DOHH2 (cell line): ENCODE measurements around the gene KDR.

ENCODE experiments used
- H3F3A ChIP-seq: fragments of 200-600 bp; sonication (generic), shearing (Covaris generic); 2 replicates; pipeline ENCODE4 v1.6.0; 2016; ENCODE audit warnings: antibody characterized with exemption, mild to moderate bottlenecking; ENCODE audit not compliant: control insufficient read depth, insufficient read depth
- H3K27ac ChIP-seq: fragments of 200-600 bp; sonication (generic); 2 replicates; pipeline ENCODE4 v1.5.1; 2014; ENCODE audit warnings: low read depth, mild to moderate bottlenecking, low read length, moderate library complexity
- H3K27me3 ChIP-seq: fragments of 200-600 bp; sonication (generic); 2 replicates; pipeline ENCODE4 v1.6.1; 2014; ENCODE audit warnings: mild to moderate bottlenecking, low read length, mixed read lengths; ENCODE audit not compliant: control insufficient read depth
- H3K36me3 ChIP-seq: fragments of 200-600 bp; sonication (generic); 2 replicates; pipeline ENCODE4 v1.6.1; 2014; ENCODE audit warnings: mild to moderate bottlenecking, low read length, moderate library complexity, mixed read lengths; ENCODE audit not compliant: control insufficient read depth
- H3K4me1 ChIP-seq: fragments of 200-600 bp; sonication (generic); 2 replicates; pipeline ENCODE4 v1.6.1; 2014; ENCODE audit warnings: mild to moderate bottlenecking, low read length, mixed read lengths; ENCODE audit not compliant: control insufficient read depth
- H3K4me2 ChIP-seq: fragments of 200-600 bp; sonication (generic); 2 replicates; pipeline ENCODE4 v1.6.0; 2014; ENCODE audit warnings: mild to moderate bottlenecking, low read length, moderate library complexity
- H3K4me3 ChIP-seq: fragments of 200-600 bp; sonication (generic); 2 replicates; pipeline ENCODE4 v1.5.1; 2014; ENCODE audit warnings: mild to moderate bottlenecking, low read length, mixed read lengths
- H3K79me2 ChIP-seq: fragments of 200-600 bp; sonication (generic); 2 replicates; pipeline ENCODE4 v1.6.1; 2014; ENCODE audit warnings: mild to moderate bottlenecking, low read length, mixed read lengths; ENCODE audit not compliant: control insufficient read depth
- H3K9me2 ChIP-seq: fragments of 200-600 bp; sonication (generic); replicated peaks from 2 replicates; pipeline ENCODE4 v1.6.1; 2014; ENCODE audit warnings: mild to moderate bottlenecking, low read length, mixed read lengths; ENCODE audit not compliant: control insufficient read depth
- H3K9me3 ChIP-seq: fragments of 200-600 bp; sonication (generic); 2 replicates; pipeline ENCODE4 v1.6.1; 2014; ENCODE audit warnings: antibody characterized with exemption, low read length, mixed read lengths; ENCODE audit not compliant: control insufficient read depth, insufficient read depth
- H4K20me1 ChIP-seq: fragments of 200-600 bp; sonication (generic); 2 replicates; pipeline ENCODE4 v1.6.0; 2014; ENCODE audit warnings: low read depth, mild to moderate bottlenecking, antibody characterized with exemption, low read length, moderate library complexity; ENCODE audit not compliant: control insufficient read depth, insufficient read depth
- CTCF ChIP-seq: fragments of 200-600 bp; sonication (generic); IDR thresholded peaks from one replicate; pipeline ENCODE4 v1.5.1; 2014; ENCODE audit warnings: antibody characterized with exemption, mild to moderate bottlenecking, low read depth, low read length; ENCODE audit not compliant: poor library complexity, severe bottlenecking
- EZH2phosphoT487 ChIP-seq: fragments of 200-600 bp; sonication (generic); IDR thresholded peaks from 2 replicates; pipeline ENCODE4 v1.6.1; 2017; ENCODE audit warnings: borderline replicate concordance, mild to moderate bottlenecking, antibody characterized with exemption, low read length, moderate library complexity, mixed read lengths

Gene KDR

GRCh38 chr4:55170462-55170861 is 45.1 kb upstream of the KDR start:
- Histone ChIP-seq H3K27me3 (no peaks in the 10 kb centered on the region), H3K36me3 (no peaks in the 10 kb centered on the region), H3K9me3 (no peaks in the 10 kb centered on the region), H3K4me1 (no peaks in the 10 kb centered on the region), H3F3A (no peaks in the 10 kb centered on the region), H3K4me2 (no peak overlapping the region), H3K4me3 (no peak overlapping the region), H3K27ac (no peak overlapping the region), H3K9me2 (no peaks in the 10 kb centered on the region), H4K20me1 (no peaks in the 10 kb centered on the region), H3K79me2 (no peaks in the 10 kb centered on the region)
- TF ChIP-seq CTCF (no peak), EZH2phosphoT487 (no peak)

DNA sequence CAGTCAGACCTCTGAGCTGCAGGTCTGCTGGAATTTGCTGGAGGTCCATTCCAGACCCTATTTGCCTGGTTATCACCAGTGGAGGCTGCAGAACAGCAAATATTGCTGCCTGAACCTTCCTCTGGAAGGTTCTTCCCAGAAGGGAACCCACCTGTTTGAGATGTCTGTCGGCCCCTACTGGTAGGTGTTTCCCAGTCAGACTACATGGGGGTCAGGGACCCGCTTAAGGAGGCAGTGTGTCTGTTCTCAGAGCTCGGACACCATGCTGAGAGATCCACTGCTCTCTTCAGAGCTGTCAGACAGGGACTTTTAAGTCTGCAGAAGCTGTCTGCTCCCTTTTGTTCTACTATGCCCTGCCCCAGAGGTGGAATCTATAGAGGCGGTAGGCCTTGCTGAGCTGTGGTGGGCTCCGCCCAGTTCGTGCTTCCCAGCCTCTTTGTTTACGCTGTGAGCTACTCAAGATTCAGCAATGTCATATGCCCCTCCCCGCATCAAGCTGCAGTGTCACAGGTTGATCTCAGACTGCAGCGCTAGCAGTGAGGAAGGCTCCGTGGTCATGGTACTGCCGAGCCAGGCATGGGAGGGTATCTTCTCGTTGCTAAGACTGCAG is 44.1 kb upstream of the KDR start:
- Histone ChIP-seq H3K4me1 (no peaks in the 10 kb centered on the region), H3K36me3 (no peaks in the 10 kb centered on the region), H3K4me2 (no peak overlapping the region), H3K4me3 (no peak overlapping the region), H3K9me3 (no peaks in the 10 kb centered on the region), H3K79me2 (no peaks in the 10 kb centered on the region), H4K20me1 (no peaks in the 10 kb centered on the region), H3F3A (no peaks in the 10 kb centered on the region), H3K9me2 (no peaks in the 10 kb centered on the region), H3K27me3 (no peaks in the 10 kb centered on the region), H3K27ac (no peak overlapping the region)
- TF ChIP-seq EZH2phosphoT487 (no peak), CTCF (no peak)

- Histone ChIP-seq H4K20me1 (no peaks in the 10 kb centered on the region), H3K4me3 (no peak overlapping the region), H3K4me2 (no peak overlapping the region), H3K27ac (no peak overlapping the region), H3K27me3 (no peaks in the 10 kb centered on the region), H3K4me1 (no peaks in the 10 kb centered on the region), H3K79me2 (no peaks in the 10 kb centered on the region), H3K36me3 (no peaks in the 10 kb centered on the region), H3K9me2 (no peaks in the 10 kb centered on the region), H3K9me3 (no peaks in the 10 kb centered on the region), H3F3A (no peaks in the 10 kb centered on the region)
- no peak for TF ChIP-seq CTCF
- no peak for TF ChIP-seq EZH2phosphoT487
Measured at GRCh38 chr4:55162396-55162795, 37.0 kb upstream of the KDR start.
